GM12878 (cell line): ENCODE measurements around the gene ATXN2. TPM values are rescaled to one million over a fixed set of nuclear protein-coding genes. Genes with fewer than 3 reads are reported as not detected.

ENCODE experiments used
- ASH2L ChIP-seq: fragments of 300-600, 200-600 bp; sonication (generic); IDR thresholded peaks from 2 replicates; pipeline ENCODE4 v1.6.1; 2017; ENCODE audit warnings: low read depth, mild to moderate bottlenecking, borderline replicate concordance
- BACH1 ChIP-seq: fragments of 450-650 bp; IDR thresholded peaks from 2 replicates; pipeline ENCODE4 v1.6.1; 2017; ENCODE audit warnings: mild to moderate bottlenecking, borderline replicate concordance
- CBFB ChIP-seq: IDR thresholded peaks from 2 replicates; pipeline ENCODE4 v1.6.1; 2016; ENCODE audit warnings: antibody characterized with exemption, low read depth
- CREB1 ChIP-seq: IDR thresholded peaks from 2 replicates; pipeline ENCODE4 v1.6.1; 2012; ENCODE audit warnings: low read depth, mild to moderate bottlenecking, inconsistent platforms
- E2F8 ChIP-seq: fragments of 450-650 bp; IDR thresholded peaks from 2 replicates; pipeline ENCODE4 v1.6.1; 2018; ENCODE audit warnings: mild to moderate bottlenecking, low read depth, moderate library complexity; ENCODE audit not compliant: partially characterized antibody
- HCFC1 ChIP-seq: fragments of 150-350 bp; IDR thresholded peaks from 2 replicates; pipeline ENCODE4 v1.6.1; 2014; ENCODE audit warnings: low read length
- IKZF1 ChIP-seq: fragments of 450-650 bp; conservative IDR thresholded peaks from 2 replicates; pipeline ENCODE4 v1.6.1; 2017; ENCODE audit warnings: antibody characterized with exemption, mild to moderate bottlenecking
- MTA2 ChIP-seq: fragments of 450-650 bp; IDR thresholded peaks from 2 replicates; pipeline ENCODE4 v1.6.1; 2016; ENCODE audit warnings: low read depth, mild to moderate bottlenecking, moderate library complexity
- NKRF ChIP-seq: fragments of 450-650 bp; conservative IDR thresholded peaks from 2 replicates; pipeline ENCODE4 v1.6.1; 2017; ENCODE audit warnings: mild to moderate bottlenecking, moderate library complexity
- NR2C1 ChIP-seq: fragments of 450-650 bp; IDR thresholded peaks from 2 replicates; pipeline ENCODE4 v1.6.1; 2017; ENCODE audit warnings: antibody characterized with exemption, mild to moderate bottlenecking, moderate library complexity
- RELA ChIP-seq: fragments of 450-650 bp; IDR thresholded peaks from 2 replicates; pipeline ENCODE4 v1.8.0; 2014; ENCODE audit warnings: borderline replicate concordance; ENCODE audit not compliant: partially characterized antibody
- RUNX3 ChIP-seq: IDR thresholded peaks from 2 replicates; pipeline ENCODE4 v1.6.1; 2012; ENCODE audit warnings: low read length, inconsistent platforms
- SKIL ChIP-seq: fragments of 450-650 bp; IDR thresholded peaks from 2 replicates; pipeline ENCODE4 v1.6.1; 2017; ENCODE audit warnings: mild to moderate bottlenecking, low read depth, inconsistent platforms; ENCODE audit not compliant: poor library complexity, severe bottlenecking
- STAT3 ChIP-seq: IDR thresholded peaks from 2 replicates; pipeline ENCODE4 v1.6.1; 2011; ENCODE audit warnings: low read depth, low read length, improper control_type of control experiment
- SUZ12 ChIP-seq: fragments of 200-600 bp; sonication (generic); IDR thresholded peaks from one replicate; pipeline ENCODE4 v1.6.1; 2018; ENCODE audit warnings: antibody characterized with exemption, mild to moderate bottlenecking; ENCODE audit not compliant: unreplicated experiment
- TAF1 ChIP-seq: IDR thresholded peaks from 2 replicates; pipeline ENCODE4 v1.6.1; 2011; ENCODE audit warnings: mild to moderate bottlenecking, low read depth, low read length, borderline replicate concordance
- TCF12 ChIP-seq: IDR thresholded peaks from 2 replicates; pipeline ENCODE4 v1.6.1; 2011; ENCODE audit warnings: low read depth, mild to moderate bottlenecking, low read length
- YY1 ChIP-seq: IDR thresholded peaks from 2 replicates; pipeline ENCODE4 v1.6.1; 2011; ENCODE audit warnings: low read depth, mild to moderate bottlenecking, low read length
- ZBTB33 ChIP-seq: fragments of 450-650 bp; IDR thresholded peaks from 2 replicates; pipeline ENCODE4 v1.6.1; 2017; ENCODE audit warnings: mild to moderate bottlenecking
- ZNF207 ChIP-seq: fragments of 450-650 bp; IDR thresholded peaks from 2 replicates; pipeline ENCODE4 v1.6.1; 2014; ENCODE audit warnings: antibody characterized with exemption, mild to moderate bottlenecking, borderline replicate concordance
- ZNF217 ChIP-seq: fragments of 450-650 bp; IDR thresholded peaks from 2 replicates; pipeline ENCODE4 v1.6.1; 2017; ENCODE audit warnings: antibody characterized with exemption, mild to moderate bottlenecking
- ZNF274 ChIP-seq: IDR thresholded peaks from one replicate; pipeline ENCODE4 v1.8.0; 2011; ENCODE audit not compliant: insufficient read length, insufficient read depth
- polyA plus RNA-seq, 11 experiments: library from polyadenylated mRNA; depleted of rRNA in 4 of 11; unstranded in 6 of 11; stranded (reverse) in 5 of 11; fragments of >200 nt; fragmentation: Nextera tagmentation in 4 of 11; fragmentation: Illumina TruSeq in 1 of 11; extraction: Ambion mirVana in 4 of 11; extraction: Trizol in 1 of 11; gene quantifications; 1 replicate in 1 of 11; 2 replicates in 10 of 11; pipeline versions ENCODE4 v1.2.1 to v1.2.3, GENCODE V29; 2011 to 2016; ENCODE audit warnings: inconsistent platforms in 2 of 11, missing spikeins in 2 of 11, low read depth in 1 of 11
- total RNA-seq, 4 experiments: library from RNA; depleted of rRNA in 3 of 4; stranded (reverse); fragments of >200 nt in 3 of 4; fragmentation: Illumina TruSeq in 1 of 4; extraction: Trizol in 1 of 4; gene quantifications; 2 replicates each; pipeline versions ENCODE4 v1.2.1 to v1.2.3, GENCODE V29; 2013 to 2021

Gene ATXN2
- total and polyA plus RNA-seq, 10 of the 15 experiments (the other 5 are each of a cell fraction or from before 2014, with no cell fraction given) = 8.8 to 31.5 (median 19.0) TPM

DNA sequence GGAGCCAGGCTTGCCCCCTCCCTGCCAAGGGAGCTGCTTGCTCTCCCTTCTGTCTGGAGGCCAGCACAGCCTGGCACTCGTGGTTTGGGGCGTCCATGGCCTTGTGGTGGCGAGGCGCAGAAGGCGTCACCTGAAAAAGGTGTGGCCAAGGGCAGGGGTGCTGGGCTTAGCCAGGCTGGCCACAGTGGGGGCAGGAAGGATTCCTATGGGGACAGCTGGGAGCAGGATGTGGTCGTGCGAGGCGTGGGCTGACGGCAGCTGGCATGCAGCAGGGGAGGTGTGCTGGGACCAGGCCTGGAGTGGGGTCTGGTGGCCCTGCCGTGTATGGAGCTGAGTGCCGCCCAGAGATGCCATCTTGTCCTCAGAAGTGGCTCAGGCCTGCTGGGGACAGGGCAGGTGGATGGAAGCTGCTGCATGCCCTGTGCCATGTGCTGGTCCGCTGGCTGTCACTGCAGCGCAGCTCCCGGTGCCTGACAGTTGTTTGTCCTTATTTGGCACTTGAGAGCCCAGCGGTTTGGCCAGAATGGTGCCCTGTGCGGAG lies 163.4 kb downstream of the ATXN2 start (continued):
- TF ChIP-seq HCFC1 (no peak), CREB1 (no peak), ZBTB33 (no peak; the same call in 1 of the 2 replicates), NKRF (no peak), ZNF217 (no peak), RELA (no peak), SUZ12 (no peak), TCF12 (peak; percentile 83), ASH2L (no peak), ZNF207 (no peak), MTA2 (no peak), SKIL (no peak), BACH1 (no peak), CBFB (no peak), TAF1 (no peak), ZNF274 (no peak), YY1 (0 out of 2 replicates have a peak, but pooled peaks have one; percentile 3), STAT3 (no peak), IKZF1 (peak; percentile 70), E2F8 (no peak), RUNX3 (peak; percentile 62), NR2C1 (no peak)
